ENCODE results near the gene SH3BP4.

- TF ChIP-seq CTCF (IDR thresholded peaks at IDR 0.05) (no peak), POLR2A (IDR thresholded peaks at IDR 0.05) (no peak)
Measured at GRCh38 chr2:235002198-235003095, 50.6 kb downstream of the SH3BP4 start.

All from esophagus squamous epithelium (tissue), 4 donors.